SU-DHL-6 (cell line): ENCODE measurements around the gene MROH7.

Experiments
- H2AFZ ChIP-seq: fragments of 200-600 bp; sonication (generic); 2 replicates; pipeline ENCODE4 v1.6.1; 2014; ENCODE audit warnings: low read depth, mild to moderate bottlenecking, moderate library complexity, mixed read lengths, antibody characterized with exemption, low read length; ENCODE audit not compliant: severe bottlenecking
- H3F3A ChIP-seq: fragments of 200-600 bp; shearing (Covaris generic); 2 replicates; pipeline ENCODE4 v1.6.0; 2016; ENCODE audit warnings: antibody characterized with exemption, mild to moderate bottlenecking; ENCODE audit not compliant: insufficient read depth
- H3K27ac ChIP-seq: fragments of 200-600 bp; sonication (generic); 2 replicates; pipeline ENCODE4 v1.5.1; 2016; ENCODE audit warnings: low read depth, mild to moderate bottlenecking, low read length, moderate library complexity, mixed read lengths
- H3K27me3 ChIP-seq: fragments of 200-600 bp; sonication (generic), shearing (Covaris generic); 2 replicates; pipeline ENCODE4 v1.6.0; 2014; ENCODE audit warnings: mild to moderate bottlenecking, low read length
- H3K36me3 ChIP-seq: fragments of 200-600 bp; sonication (generic); 2 replicates; pipeline ENCODE4 v1.6.1; 2014; ENCODE audit warnings: mild to moderate bottlenecking, low read length, mixed read lengths
- H3K4me2 ChIP-seq: fragments of 300-600, 200-600 bp; shearing (Covaris generic), sonication (generic); 2 replicates; pipeline ENCODE4 v1.6.0; 2014; ENCODE audit warnings: low read length, low read depth, mild to moderate bottlenecking; ENCODE audit not compliant: poor library complexity, severe bottlenecking
- H3K4me3 ChIP-seq: fragments of 200-600 bp; sonication (generic); 2 replicates; pipeline ENCODE4 v1.5.1; 2014; ENCODE audit warnings: antibody characterized with exemption, low read length, mild to moderate bottlenecking, mixed read lengths; ENCODE audit not compliant: insufficient read depth, poor library complexity, severe bottlenecking
- H3K79me2 ChIP-seq: fragments of 200-600 bp; sonication (generic); 2 replicates; pipeline ENCODE4 v1.6.1; 2014; ENCODE audit warnings: mild to moderate bottlenecking, low read length, moderate library complexity; ENCODE audit not compliant: insufficient read depth
- H3K9ac ChIP-seq: fragments of 200-600 bp; sonication (generic); 2 replicates; pipeline ENCODE4 v1.7.0; 2014; ENCODE audit warnings: mild to moderate bottlenecking, low read length
- H3K9me2 ChIP-seq: fragments of 200-600 bp; sonication (generic); replicated peaks from 2 replicates; pipeline ENCODE4 v1.6.1; 2014; ENCODE audit warnings: low read length; ENCODE audit not compliant: insufficient read depth
- H3K9me3 ChIP-seq: fragments of 200-600 bp; sonication (generic); 2 replicates; pipeline ENCODE4 v1.6.1; 2014; ENCODE audit warnings: low read length, mixed read lengths; ENCODE audit not compliant: insufficient read depth
- H4K20me1 ChIP-seq: fragments of 200-600 bp; sonication (generic); 2 replicates; pipeline ENCODE4 v1.6.1; 2014; ENCODE audit warnings: low read depth, mild to moderate bottlenecking, antibody characterized with exemption, low read length, moderate library complexity, mixed read lengths
- CTCF ChIP-seq: fragments of 200-600 bp; sonication (generic); IDR thresholded peaks from one replicate; pipeline ENCODE4 v1.5.1; 2017; ENCODE audit warnings: antibody characterized with exemption, mild to moderate bottlenecking, low read length, moderate library complexity; ENCODE audit not compliant: insufficient read depth, poor library complexity, severe bottlenecking
- EZH2phosphoT487 ChIP-seq: fragments of 200-600 bp; sonication (generic), shearing (Covaris generic); conservative IDR thresholded peaks from 2 replicates; pipeline ENCODE4 v1.6.1; 2018; ENCODE audit warnings: mild to moderate bottlenecking, antibody characterized with exemption, low read length, moderate library complexity, mixed read lengths

Gene MROH7

GRCh38 chr1:54602554-54602953 lies 39.0 kb upstream of the MROH7 start:
- no peaks in the 10 kb centered on the region for H3K9me3 ChIP-seq
- TF ChIP-seq EZH2phosphoT487 (no peak), CTCF (no peak)
- no peaks in the 10 kb centered on the region for H3K79me2 ChIP-seq
- H3K9me2 ChIP-seq: no peaks in the 10 kb centered on the region
- no peaks in the 10 kb centered on the region for H3F3A ChIP-seq
- H3K27ac ChIP-seq: no peak overlapping the region
- H3K4me2 ChIP-seq: no peak overlapping the region
- H4K20me1 ChIP-seq: no peaks in the 10 kb centered on the region
- H3K36me3 ChIP-seq: no peaks in the 10 kb centered on the region
- no peak overlapping the region for H3K4me3 ChIP-seq
- no peak overlapping the region for H2AFZ ChIP-seq
- H3K9ac ChIP-seq: no peak overlapping the region
- no peaks in the 10 kb centered on the region for H3K27me3 ChIP-seq

DNA sequence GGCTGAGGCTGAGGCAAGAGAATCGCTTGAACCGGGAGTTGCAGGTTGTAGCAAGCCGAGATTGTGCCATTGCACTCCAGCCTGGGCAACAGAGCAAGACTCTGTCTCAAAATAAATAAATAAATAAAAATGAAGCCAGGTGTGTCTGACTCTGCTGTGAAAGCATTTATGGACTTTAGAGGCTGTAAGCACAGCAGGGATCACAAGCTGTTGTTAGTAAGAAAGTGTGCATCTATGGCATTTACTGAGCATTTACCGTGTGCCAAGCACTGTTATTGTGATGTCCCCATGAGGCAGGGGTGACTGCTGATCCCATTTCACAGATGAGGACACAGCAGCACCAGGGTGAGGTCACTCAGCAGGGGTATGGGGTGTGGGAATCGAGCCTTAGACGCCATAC lies 38.3 kb upstream of the MROH7 start:
- H3K27me3 ChIP-seq: no peaks in the 10 kb centered on the region
- H3K27ac ChIP-seq: no peak overlapping the region
- no peaks in the 10 kb centered on the region for H3K79me2 ChIP-seq
- H3K36me3 ChIP-seq: no peaks in the 10 kb centered on the region
- no peaks in the 10 kb centered on the region for H3F3A ChIP-seq
- H3K9ac ChIP-seq: no peak overlapping the region
- TF ChIP-seq EZH2phosphoT487: no peak
- no peak for TF ChIP-seq CTCF
- H3K4me2 ChIP-seq: no peak overlapping the region
- H3K9me2 ChIP-seq: no peaks in the 10 kb centered on the region
- no peaks in the 10 kb centered on the region for H4K20me1 ChIP-seq
- no peaks in the 10 kb centered on the region for H3K9me3 ChIP-seq
- H2AFZ ChIP-seq: no peak overlapping the region
- H3K4me3 ChIP-seq: no peak overlapping the region

- no peaks in the 10 kb centered on the region for H3K9me3 ChIP-seq
- no peaks in the 10 kb centered on the region for H4K20me1 ChIP-seq
- no peak overlapping the region for H3K4me2 ChIP-seq
- H3K4me3 ChIP-seq: no peak overlapping the region
- no peak overlapping the region for H3K27ac ChIP-seq
- no peaks in the 10 kb centered on the region for H3K36me3 ChIP-seq
- H3K79me2 ChIP-seq: no peaks in the 10 kb centered on the region
- H2AFZ ChIP-seq: no peak overlapping the region
- H3K27me3 ChIP-seq: no peaks in the 10 kb centered on the region
- H3K9me2 ChIP-seq: no peaks in the 10 kb centered on the region
- no peak for TF ChIP-seq EZH2phosphoT487
- no peak for TF ChIP-seq CTCF
- no peaks in the 10 kb centered on the region for H3F3A ChIP-seq
- no peak overlapping the region for H3K9ac ChIP-seq
These were observed 37.5 kb upstream of the MROH7 start for GRCh38 chr1:54604051-54604450.
